WTC11 (cell line): Measurements from ENCODE around the gene SKAP1. TPM values are rescaled to one million over a fixed set of nuclear protein-coding genes. Genes with fewer than 3 reads are reported as not detected.

Experiments used
- ATAC-seq: fragments of 200-7000 bp; cut with Tn5 transposase; 2 replicates; pipeline ENCODE4 v1.10.0; 2021; ENCODE audit warnings: mild to moderate bottlenecking, moderate library complexity
- CTCF ChIA-PET: fragments of 300-600 bp; sonication (Branson Sonifier 250); formaldehyde crosslinking; loops from one replicate; lab custom pipeline; 2021; ENCODE audit warnings: antibody characterized with exemption; lab: Charles Lee
- POLR2A ChIA-PET: fragments of 350-600 bp; sonication (Branson Sonifier 250); formaldehyde crosslinking; loops from one replicate; lab custom pipeline; 2021; ENCODE audit warnings: antibody characterized with exemption; lab: Charles Lee
- DNase-seq: peaks from one replicate; pipeline ENCODE4 v3.0.0; 2021; ENCODE audit warnings: low spot score
- H3K27ac Mint-ChIP-seq: 2 replicates; pipeline ENCODE4 v1.8.0; 2021; ENCODE audit warnings: mixed read lengths
- H3K27me3 Mint-ChIP-seq: 2 replicates; pipeline ENCODE4 v1.8.0; 2021; ENCODE audit warnings: low read depth, mild to moderate bottlenecking, moderate library complexity, mixed read lengths
- H3K36me3 Mint-ChIP-seq: 2 replicates; pipeline ENCODE4 v1.8.0; 2021; ENCODE audit warnings: mixed read lengths
- H3K4me1 Mint-ChIP-seq: 2 replicates; pipeline ENCODE4 v1.8.0; 2022; ENCODE audit warnings: mixed read lengths
- H3K4me3 Mint-ChIP-seq: 2 replicates; pipeline ENCODE4 v1.8.0; 2021; ENCODE audit warnings: mild to moderate bottlenecking, moderate library complexity, mixed read lengths
- H3K9me3 Mint-ChIP-seq: 2 replicates; pipeline ENCODE4 v1.8.0; 2021; ENCODE audit warnings: mixed read lengths
- CREM ChIP-seq: sonication (generic); formaldehyde crosslinking; IDR thresholded peaks from 2 replicates; pipeline ENCODE4 v1.8.1; 2022; ENCODE audit warnings: mild to moderate bottlenecking, missing genetic modification reagents, moderate library complexity
- FOXK1 ChIP-seq: sonication (generic); formaldehyde crosslinking; IDR thresholded peaks from 2 replicates; pipeline ENCODE4 v1.8.0; 2022; ENCODE audit warnings: mild to moderate bottlenecking, moderate library complexity, missing genetic modification reagents
- GRHL2 ChIP-seq: fragments of 250-450 bp; sonication (Bioruptor Pico); IDR thresholded peaks from 2 replicates; pipeline ENCODE4 v1.8.0; 2022; ENCODE audit warnings: mild to moderate bottlenecking, moderate library complexity; ENCODE audit not compliant: insufficient replicate concordance, severe bottlenecking
- IRF2 ChIP-seq: sonication (generic); formaldehyde crosslinking; IDR thresholded peaks from 2 replicates; pipeline ENCODE4 v1.8.0; 2022; ENCODE audit warnings: low read depth, missing genetic modification reagents, borderline replicate concordance
- JUN ChIP-seq: sonication (generic); formaldehyde crosslinking; IDR thresholded peaks from 2 replicates; pipeline ENCODE4 v1.8.0; 2023; ENCODE audit warnings: mild to moderate bottlenecking, missing genetic modification reagents
- KAT7 ChIP-seq: sonication (generic); formaldehyde crosslinking; IDR thresholded peaks from 2 replicates; pipeline ENCODE4 v1.8.1; 2023; ENCODE audit warnings: missing genetic modification reagents, mild to moderate bottlenecking, borderline replicate concordance
- MYBL2 ChIP-seq: sonication (generic); formaldehyde crosslinking; IDR thresholded peaks from 2 replicates; pipeline ENCODE4 v1.8.1; 2023; ENCODE audit warnings: mild to moderate bottlenecking, moderate library complexity, missing genetic modification reagents
- NFATC4 ChIP-seq: fragments of 250-450 bp; sonication (Bioruptor Pico); IDR thresholded peaks from 2 replicates; pipeline ENCODE4 v1.9.0; 2021; ENCODE audit warnings: mild to moderate bottlenecking
- NR1H2 ChIP-seq: sonication (generic); formaldehyde crosslinking; IDR thresholded peaks from 2 replicates; pipeline ENCODE4 v1.9.0; 2021; ENCODE audit warnings: mild to moderate bottlenecking, moderate library complexity, missing genetic modification reagents
- OVOL2 ChIP-seq: fragments of 250-450 bp; sonication (Bioruptor Pico); IDR thresholded peaks from 2 replicates; pipeline ENCODE4 v1.9.0; 2021; ENCODE audit warnings: mild to moderate bottlenecking, borderline replicate concordance
- TEAD4 ChIP-seq: sonication (generic); formaldehyde crosslinking; IDR thresholded peaks from 2 replicates; pipeline ENCODE4 v1.8.0; 2022; ENCODE audit warnings: mild to moderate bottlenecking, missing genetic modification reagents
- ZNF232 ChIP-seq: sonication (generic); formaldehyde crosslinking; IDR thresholded peaks from 2 replicates; pipeline ENCODE4 v1.8.0; 2022; ENCODE audit warnings: mild to moderate bottlenecking, missing genetic modification reagents
- ZNF263 ChIP-seq: sonication (generic); formaldehyde crosslinking; IDR thresholded peaks from 2 replicates; pipeline ENCODE4 v1.8.1; 2022; ENCODE audit warnings: low read depth, mild to moderate bottlenecking, moderate library complexity, missing genetic modification reagents
- total RNA-seq: library from RNA; stranded (reverse); gene quantifications from 3 replicates; pipeline ENCODE4 v1.2.3, GENCODE V29; 2021
- TF ChIP-seq, protein P1 (sequence below): fragments of 250-450 bp; sonication (Bioruptor Pico); IDR thresholded peaks from 2 replicates; pipeline ENCODE4 v1.8.0; 2021; ENCODE audit warnings: mild to moderate bottlenecking
- TF ChIP-seq, protein P2 (sequence below): fragments of 250-450 bp; sonication (Bioruptor Pico); IDR thresholded peaks from 2 replicates; pipeline ENCODE4 v1.9.0; 2021; ENCODE audit warnings: mild to moderate bottlenecking
- TF ChIP-seq, protein P3 (sequence below): sonication (generic); formaldehyde crosslinking; IDR thresholded peaks from 2 replicates; pipeline ENCODE4 v1.8.1; 2022; ENCODE audit warnings: mild to moderate bottlenecking, missing genetic modification reagents, moderate library complexity, borderline replicate concordance
- TF ChIP-seq, protein P4 (sequence below): sonication (generic); formaldehyde crosslinking; IDR thresholded peaks from 2 replicates; pipeline ENCODE4 v1.8.1; 2023; ENCODE audit warnings: mild to moderate bottlenecking, moderate library complexity, missing genetic modification reagents
- TF ChIP-seq, protein P5 (sequence below): fragments of 250-450 bp; sonication (Bioruptor Pico); IDR thresholded peaks from 2 replicates; pipeline ENCODE4 v1.9.0; 2021; ENCODE audit warnings: moderate library complexity, mild to moderate bottlenecking, inconsistent platforms, borderline replicate concordance
- TF ChIP-seq, protein P6 (sequence below): sonication (generic); formaldehyde crosslinking; IDR thresholded peaks from 2 replicates; pipeline ENCODE4 v1.8.1; 2022; ENCODE audit warnings: low read depth, mild to moderate bottlenecking, moderate library complexity, missing genetic modification reagents, borderline replicate concordance
- TF ChIP-seq, protein P7 (sequence below): sonication (generic); formaldehyde crosslinking; IDR thresholded peaks from 2 replicates; pipeline ENCODE4 v1.8.1; 2022; ENCODE audit warnings: low read depth, missing genetic modification reagents, borderline replicate concordance

Gene SKAP1
- total RNA-seq, 1 experiment from 2014 or later: not detected

DNA sequence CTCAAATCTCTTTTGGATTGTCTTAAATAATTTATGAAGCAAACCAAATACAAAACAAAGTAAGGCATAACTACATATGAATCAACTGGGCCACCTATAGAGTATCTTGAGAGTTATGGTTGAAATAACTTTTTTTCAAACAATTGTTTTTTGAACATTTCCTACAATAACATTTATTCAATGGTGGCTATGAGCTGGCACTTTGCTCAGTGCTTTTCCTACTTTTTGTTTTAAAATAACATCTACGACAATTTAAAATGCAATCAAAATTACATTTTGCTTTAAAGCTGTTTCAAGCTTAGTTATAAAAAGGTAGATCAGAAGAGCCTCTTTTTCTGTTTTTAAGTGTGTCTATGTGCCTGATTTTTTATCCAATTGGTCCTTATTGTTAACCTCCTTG is 238.7 kb downstream of the SKAP1 start:
- POLR2A ChIA-PET: no interaction called here

DNA sequence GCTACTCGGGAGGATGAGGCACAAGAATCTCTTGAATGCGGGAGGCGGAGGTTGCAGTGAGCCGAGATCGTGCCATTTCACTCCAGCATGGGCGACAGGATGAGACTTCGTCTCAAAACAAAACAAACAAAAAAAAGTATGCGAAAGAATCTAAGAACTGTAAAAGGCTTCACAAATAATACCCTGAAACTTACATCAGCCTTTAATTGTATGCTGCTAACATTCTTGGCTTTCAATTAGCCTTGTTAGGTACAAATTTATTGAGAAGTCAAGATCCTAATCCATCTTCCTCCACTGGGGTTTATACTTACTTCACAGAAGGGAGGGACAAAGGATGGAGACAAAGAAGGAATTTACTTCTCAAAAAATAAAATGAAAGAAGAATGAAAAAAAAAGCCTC is 239.1 kb downstream of the SKAP1 start:
- Mint-ChIP-seq H3K36me3 (no peaks in the 10 kb centered on the region), H3K27me3 (peaks cover 66% of the 10 kb centered on the region), H3K27ac (no peak overlapping the region), H3K9me3 (no peaks in the 10 kb centered on the region), H3K4me1 (peaks cover 40% of the 10 kb centered on the region), H3K4me3 (no peak overlapping the region)
- DNase-seq (no peak), ATAC-seq (no peak)
- POLR2A ChIA-PET: no interaction called here
- TF ChIP-seq, protein P1, sequence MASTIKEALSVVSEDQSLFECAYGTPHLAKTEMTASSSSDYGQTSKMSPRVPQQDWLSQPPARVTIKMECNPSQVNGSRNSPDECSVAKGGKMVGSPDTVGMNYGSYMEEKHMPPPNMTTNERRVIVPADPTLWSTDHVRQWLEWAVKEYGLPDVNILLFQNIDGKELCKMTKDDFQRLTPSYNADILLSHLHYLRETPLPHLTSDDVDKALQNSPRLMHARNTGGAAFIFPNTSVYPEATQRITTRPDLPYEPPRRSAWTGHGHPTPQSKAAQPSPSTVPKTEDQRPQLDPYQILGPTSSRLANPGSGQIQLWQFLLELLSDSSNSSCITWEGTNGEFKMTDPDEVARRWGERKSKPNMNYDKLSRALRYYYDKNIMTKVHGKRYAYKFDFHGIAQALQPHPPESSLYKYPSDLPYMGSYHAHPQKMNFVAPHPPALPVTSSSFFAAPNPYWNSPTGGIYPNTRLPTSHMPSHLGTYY (CRISPR knock-in tag): no peak
- TF ChIP-seq ZNF232 (CRISPR knock-in tag) (no peak), OVOL2 (CRISPR knock-in tag) (no peak), NFATC4 (CRISPR knock-in tag) (no peak), IRF2 (CRISPR knock-in tag) (no peak), ZNF263 (CRISPR knock-in tag) (no peak), TEAD4 (CRISPR knock-in tag) (no peak), KAT7 (CRISPR knock-in tag) (no peak), JUN (CRISPR knock-in tag) (no peak), MYBL2 (CRISPR knock-in tag) (no peak), NR1H2 (CRISPR knock-in tag) (no peak), CREM (no peak), GRHL2 (CRISPR knock-in tag) (no peak)
- TF ChIP-seq, protein P2, sequence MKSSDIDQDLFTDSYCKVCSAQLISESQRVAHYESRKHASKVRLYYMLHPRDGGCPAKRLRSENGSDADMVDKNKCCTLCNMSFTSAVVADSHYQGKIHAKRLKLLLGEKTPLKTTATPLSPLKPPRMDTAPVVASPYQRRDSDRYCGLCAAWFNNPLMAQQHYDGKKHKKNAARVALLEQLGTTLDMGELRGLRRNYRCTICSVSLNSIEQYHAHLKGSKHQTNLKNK (CRISPR knock-in tag): no peak
- TF ChIP-seq, protein P3, sequence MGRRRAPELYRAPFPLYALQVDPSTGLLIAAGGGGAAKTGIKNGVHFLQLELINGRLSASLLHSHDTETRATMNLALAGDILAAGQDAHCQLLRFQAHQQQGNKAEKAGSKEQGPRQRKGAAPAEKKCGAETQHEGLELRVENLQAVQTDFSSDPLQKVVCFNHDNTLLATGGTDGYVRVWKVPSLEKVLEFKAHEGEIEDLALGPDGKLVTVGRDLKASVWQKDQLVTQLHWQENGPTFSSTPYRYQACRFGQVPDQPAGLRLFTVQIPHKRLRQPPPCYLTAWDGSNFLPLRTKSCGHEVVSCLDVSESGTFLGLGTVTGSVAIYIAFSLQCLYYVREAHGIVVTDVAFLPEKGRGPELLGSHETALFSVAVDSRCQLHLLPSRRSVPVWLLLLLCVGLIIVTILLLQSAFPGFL (CRISPR knock-in tag): no peak
- TF ChIP-seq, protein P4, sequence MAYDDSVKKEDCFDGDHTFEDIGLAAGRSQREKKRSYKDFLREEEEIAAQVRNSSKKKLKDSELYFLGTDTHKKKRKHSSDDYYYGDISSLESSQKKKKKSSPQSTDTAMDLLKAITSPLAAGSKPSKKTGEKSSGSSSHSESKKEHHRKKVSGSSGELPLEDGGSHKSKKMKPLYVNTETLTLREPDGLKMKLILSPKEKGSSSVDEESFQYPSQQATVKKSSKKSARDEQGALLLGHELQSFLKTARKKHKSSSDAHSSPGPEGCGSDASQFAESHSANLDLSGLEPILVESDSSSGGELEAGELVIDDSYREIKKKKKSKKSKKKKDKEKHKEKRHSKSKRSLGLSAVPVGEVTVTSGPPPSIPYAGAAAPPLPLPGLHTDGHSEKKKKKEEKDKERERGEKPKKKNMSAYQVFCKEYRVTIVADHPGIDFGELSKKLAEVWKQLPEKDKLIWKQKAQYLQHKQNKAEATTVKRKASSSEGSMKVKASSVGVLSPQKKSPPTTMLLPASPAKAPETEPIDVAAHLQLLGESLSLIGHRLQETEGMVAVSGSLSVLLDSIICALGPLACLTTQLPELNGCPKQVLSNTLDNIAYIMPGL: no peak
- CTCF ChIA-PET: interaction anchor here (2.0 kb wide), 2 partner anchors 38 to 145 kb away, joined by 4 to 7 read pairs; no protein-coding TSS in a partner anchor

More for the DNA sequence above, 238.7 kb downstream of the SKAP1 start:
- Mint-ChIP-seq H3K9me3 (no peaks in the 10 kb centered on the region), H3K36me3 (no peaks in the 10 kb centered on the region), H3K27ac (no peak overlapping the region), H3K27me3 (peaks cover 67% of the 10 kb centered on the region), H3K4me1 (peaks cover 40% of the 10 kb centered on the region), H3K4me3 (no peak overlapping the region)
- TF ChIP-seq FOXK1: no peak
- no peak for DNase-seq
- CTCF ChIA-PET: interaction anchor here (0.7 to 2.0 kb wide), 6 partner anchors 10 to 301 kb away, joined by 3 to 7 read pairs (median 4); no protein-coding TSS in a partner anchor
- no peak for ATAC-seq

DNA sequence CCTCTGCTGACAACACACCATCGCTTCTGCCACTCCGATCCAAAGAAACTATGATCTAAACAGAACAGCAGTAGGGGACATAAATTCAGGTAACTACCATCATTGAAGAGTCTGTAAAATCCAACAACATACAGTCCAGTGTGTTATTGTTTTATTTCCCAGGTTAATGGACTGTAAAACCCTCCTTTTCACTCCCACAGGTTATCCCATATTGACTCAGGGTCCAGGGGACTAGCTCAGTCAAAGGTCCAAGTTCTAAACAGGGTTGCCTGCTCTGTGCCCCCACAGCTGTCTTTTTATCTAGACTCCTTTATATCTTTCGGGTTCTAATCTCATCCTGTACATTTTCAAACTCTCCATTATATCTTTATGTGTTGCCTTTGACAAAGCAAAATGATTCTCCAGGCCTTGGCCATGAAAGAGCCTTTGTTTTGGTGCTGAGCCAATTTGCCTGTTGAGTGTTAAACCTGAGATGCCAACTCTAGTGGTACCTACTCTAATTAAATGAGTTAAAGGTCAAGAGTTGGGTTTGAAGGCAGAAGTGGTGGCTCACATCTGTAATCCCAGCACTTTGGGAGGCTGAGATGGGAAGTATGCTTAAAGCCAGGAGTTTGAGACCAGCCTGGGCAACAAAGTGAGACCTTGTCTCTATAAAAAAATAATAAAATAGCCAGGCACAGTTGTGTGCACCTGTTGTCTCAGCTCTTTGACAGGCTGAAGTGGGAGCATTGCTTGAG is 242.0 kb downstream of the SKAP1 start:
- no peak overlapping the region for H3K27ac Mint-ChIP-seq
- H3K9me3 Mint-ChIP-seq: no peaks in the 10 kb centered on the region
- H3K27me3 Mint-ChIP-seq: peaks cover 55% of the 10 kb centered on the region
- DNase-seq: no peak
- H3K4me3 Mint-ChIP-seq: no peak overlapping the region
- no peaks in the 10 kb centered on the region for H3K36me3 Mint-ChIP-seq
- H3K4me1 Mint-ChIP-seq: peaks cover 22% of the 10 kb centered on the region
- POLR2A ChIA-PET: no interaction called here
- CTCF ChIA-PET: no interaction called here
- ATAC-seq: no peak
- TF ChIP-seq, protein P5, sequence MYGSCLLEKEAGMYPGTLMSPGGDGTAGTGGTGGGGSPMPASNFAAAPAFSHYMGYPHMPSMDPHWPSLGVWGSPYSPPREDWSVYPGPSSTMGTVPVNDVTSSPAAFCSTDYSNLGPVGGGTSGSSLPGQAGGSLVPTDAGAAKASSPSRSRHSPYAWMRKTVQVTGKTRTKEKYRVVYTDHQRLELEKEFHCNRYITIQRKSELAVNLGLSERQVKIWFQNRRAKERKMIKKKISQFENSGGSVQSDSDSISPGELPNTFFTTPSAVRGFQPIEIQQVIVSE (CRISPR knock-in tag): no peak
- TF ChIP-seq, protein P6, sequence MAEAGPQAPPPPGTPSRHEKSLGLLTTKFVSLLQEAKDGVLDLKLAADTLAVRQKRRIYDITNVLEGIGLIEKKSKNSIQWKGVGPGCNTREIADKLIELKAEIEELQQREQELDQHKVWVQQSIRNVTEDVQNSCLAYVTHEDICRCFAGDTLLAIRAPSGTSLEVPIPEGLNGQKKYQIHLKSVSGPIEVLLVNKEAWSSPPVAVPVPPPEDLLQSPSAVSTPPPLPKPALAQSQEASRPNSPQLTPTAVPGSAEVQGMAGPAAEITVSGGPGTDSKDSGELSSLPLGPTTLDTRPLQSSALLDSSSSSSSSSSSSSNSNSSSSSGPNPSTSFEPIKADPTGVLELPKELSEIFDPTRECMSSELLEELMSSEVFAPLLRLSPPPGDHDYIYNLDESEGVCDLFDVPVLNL (CRISPR knock-in tag): no peak
- TF ChIP-seq, protein P7, sequence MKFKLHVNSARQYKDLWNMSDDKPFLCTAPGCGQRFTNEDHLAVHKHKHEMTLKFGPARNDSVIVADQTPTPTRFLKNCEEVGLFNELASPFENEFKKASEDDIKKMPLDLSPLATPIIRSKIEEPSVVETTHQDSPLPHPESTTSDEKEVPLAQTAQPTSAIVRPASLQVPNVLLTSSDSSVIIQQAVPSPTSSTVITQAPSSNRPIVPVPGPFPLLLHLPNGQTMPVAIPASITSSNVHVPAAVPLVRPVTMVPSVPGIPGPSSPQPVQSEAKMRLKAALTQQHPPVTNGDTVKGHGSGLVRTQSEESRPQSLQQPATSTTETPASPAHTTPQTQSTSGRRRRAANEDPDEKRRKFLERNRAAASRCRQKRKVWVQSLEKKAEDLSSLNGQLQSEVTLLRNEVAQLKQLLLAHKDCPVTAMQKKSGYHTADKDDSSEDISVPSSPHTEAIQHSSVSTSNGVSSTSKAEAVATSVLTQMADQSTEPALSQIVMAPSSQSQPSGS (CRISPR knock-in tag): no peak
